Measurements from ENCODE around the gene PDS5B. TPM values are rescaled to one million over a fixed set of nuclear protein-coding genes. Genes with fewer than 3 reads are reported as not detected.

PDS5B gene
- total and polyA plus RNA-seq, 2 of the 8 experiments (the other 6 are each of a cell fraction or from before 2014, with no cell fraction given): 5.5 to 54.6 TPM

DNA sequence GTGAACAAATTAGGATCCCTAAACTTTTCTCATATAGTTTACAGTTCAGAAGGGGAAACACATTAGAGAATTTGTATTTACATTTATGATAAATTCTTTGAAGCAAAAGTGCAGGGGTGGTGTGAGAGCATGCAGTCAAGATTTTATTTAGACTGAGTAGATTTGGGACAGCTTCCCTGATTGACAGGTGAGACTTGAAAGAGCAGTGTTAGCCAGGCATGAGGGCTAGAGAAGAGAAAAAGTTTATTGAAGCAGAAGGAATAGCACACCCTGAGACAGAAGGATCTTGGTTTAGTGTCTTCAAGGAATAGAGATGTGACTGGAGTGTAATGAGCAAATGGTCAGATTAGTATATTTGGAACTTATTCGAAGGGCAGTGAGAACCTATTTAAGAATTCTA is 50.5 kb downstream of the PDS5B start:
- Histone ChIP-seq H3K27ac (ENCODE audit: low read depth, low read length) (no peak overlapping the region), H2BK120ac (replicated peaks; ENCODE audit: low read depth, low read length) (no peak overlapping the region), H4K5ac (ENCODE audit: insufficient read length, low read depth, low read length) (no peak overlapping the region), H3K23ac (ENCODE audit: insufficient read length) (no peak overlapping the region), H2BK20ac (ENCODE audit: low read length) (no peak overlapping the region), H4K8ac (ENCODE audit: extremely low read depth, insufficient read depth, low read length) (no peak overlapping the region), H3K18ac (ENCODE audit: extremely low read depth, low read length) (no peak overlapping the region), H3K9me3 (ENCODE audit: insufficient read depth in 2 of 2, low read depth in 1 of 2, low read length in 1 of 2) (no peaks in the 10 kb centered on the region), H4K20me1 (replicated peaks in 1 of 2; ENCODE audit: control insufficient read depth in 1 of 2, insufficient read depth in 2 of 2, low read length in 2 of 2) (peaks cover 3% of the 10 kb centered on the region in 2 experiments), H3K23me2 (ENCODE audit: low read depth, low read length) (peaks cover 3% of the 10 kb centered on the region; the same call in 1 of the 2 replicates), H3K4me2 (ENCODE audit: insufficient read depth in 1 of 2, low read depth in 2 of 2, low read length in 2 of 2) (no peak overlapping the region), H3K4me3 (ENCODE audit: extremely low read depth in 1 of 4, insufficient read depth in 2 of 4, low read depth in 3 of 4, low read length in 4 of 4) (no peak overlapping the region), H3K56ac (replicated peaks; ENCODE audit: insufficient read length, low read depth, low read length) (no peak overlapping the region), H3K79me2 (ENCODE audit: control insufficient read depth in 1 of 2, insufficient read depth in 2 of 2, low read length in 2 of 2) (peaks cover 0 to 78% of the 10 kb centered on the region in 2 experiments; a peak in 2 of 4 replicates), H2BK12ac (ENCODE audit: low read depth, low read length) (no peak overlapping the region), H3K36me3 (ENCODE audit: control insufficient read depth in 2 of 4, insufficient read depth in 4 of 4, low read length in 3 of 4) (no peaks in the 10 kb centered on the region), H2AK5ac (ENCODE audit: low read depth, low read length) (no peak overlapping the region), H3K79me1 (ENCODE audit: low read depth, low read length) (no peaks in the 10 kb centered on the region), H3K4me1 (replicated peaks in 1 of 4; ENCODE audit: control insufficient read depth in 3 of 4, insufficient read depth in 4 of 4, low read length in 3 of 4) (no peaks in the 10 kb centered on the region), H3K14ac (ENCODE audit: insufficient read length) (no peak overlapping the region), H4K91ac (replicated peaks; ENCODE audit: insufficient read length, low read length) (no peak overlapping the region), H3K9ac (replicated peaks in 1 of 4; ENCODE audit: extremely low read depth in 1 of 4, low read depth in 3 of 4, low read length in 3 of 4) (no peak overlapping the region), H2BK5ac (ENCODE audit: low read depth, low read length) (no peak overlapping the region), H2BK15ac (ENCODE audit: low read length) (no peak overlapping the region), H3K4ac (replicated peaks; ENCODE audit: insufficient read length, low read depth, low read length) (no peak overlapping the region), H3K27me3 (replicated peaks in 1 of 4; ENCODE audit: control insufficient read depth in 3 of 4, extremely low read depth in 1 of 4, insufficient read depth in 3 of 4, low read length in 3 of 4) (no peaks in the 10 kb centered on the region), H2AFZ (ENCODE audit: low read length) (no peak overlapping the region)
- ChIA-PET CTCF (ENCODE audit: partially characterized antibody) (interaction anchor here (0.5 to 2.9 kb wide), 9 partner anchors 14 to 727 kb away, joined by 3 to 17 read pairs (median 4); partner anchors contain the start of gene PDS5B), POLR2A (ENCODE audit: partially characterized antibody) (interaction anchor here (0.6 kb wide), 1 partner anchor 17 kb away, joined by 3 read pairs; no protein-coding TSS in a partner anchor)
- 94% methylated on average over 1 of the region's 1 CpG; no CpG with 5 or more reads in 1 of the 2 experiments for WGBS, 2 experiments (ENCODE audit: extremely low coverage in 1 of 2, insufficient coverage in 1 of 2, insufficient read length in 1 of 2, insufficient replicate concordance in 2 of 2, low coverage in 1 of 2, low lambda C conversion rate in 2 of 2, missing lambda C conversion rate in 1 of 2)
- DNase-seq (ENCODE audit: low read depth in 1 of 2, low spot score in 2 of 2): no peak
- no peak for FAIRE-seq
- no peak for TF ChIP-seq CBX8 (IDR thresholded peaks at IDR 0.05; ENCODE audit: borderline replicate concordance, low read depth, low read length)
- no peak for TF ChIP-seq GTF2F1 (IDR thresholded peaks at IDR 0.05; ENCODE audit: borderline replicate concordance, low read depth, low read length)
- no peak for TF ChIP-seq RFX5 (IDR thresholded peaks at IDR 0.05; ENCODE audit: borderline replicate concordance, low read depth, low read length)
- no peak for TF ChIP-seq E2F6 (IDR thresholded peaks at IDR 0.05)
- no peak for TF ChIP-seq KDM5A (IDR thresholded peaks at IDR 0.05; ENCODE audit: low read length)
- TF ChIP-seq POLR2A (IDR thresholded peaks at IDR 0.05; ENCODE audit: control extremely low read depth in 1 of 2, low read depth in 2 of 2, low read length in 2 of 2): no peak
- TF ChIP-seq YY1 (IDR thresholded peaks at IDR 0.05; ENCODE audit: low read depth, low read length): no peak
- TF ChIP-seq, protein P1, sequence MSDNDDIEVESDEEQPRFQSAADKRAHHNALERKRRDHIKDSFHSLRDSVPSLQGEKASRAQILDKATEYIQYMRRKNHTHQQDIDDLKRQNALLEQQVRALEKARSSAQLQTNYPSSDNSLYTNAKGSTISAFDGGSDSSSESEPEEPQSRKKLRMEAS (IDR thresholded peaks at IDR 0.05): no peak
- no peak for TF ChIP-seq SP1 (IDR thresholded peaks at IDR 0.05; ENCODE audit: low read depth, low read length)
- no peak for TF ChIP-seq EP300 (IDR thresholded peaks at IDR 0.05; ENCODE audit: borderline replicate concordance in 1 of 2, low read depth in 2 of 2, low read length in 2 of 2)
- no peak for TF ChIP-seq TEAD4 (IDR thresholded peaks at IDR 0.05; ENCODE audit: low read depth, low read length)
- no peak for TF ChIP-seq CREB1 (IDR thresholded peaks at IDR 0.05)
- TF ChIP-seq SIX5 (IDR thresholded peaks at IDR 0.05; ENCODE audit: low read depth, low read length): no peak
- TF ChIP-seq ZNF274 (IDR thresholded peaks at IDR 0.05; ENCODE audit: borderline replicate concordance, extremely low read depth, low read length): no peak
- TF ChIP-seq SUZ12 (IDR thresholded peaks at IDR 0.05; ENCODE audit: low read length): no peak

Data from H1 (cell line).